Measurements from ENCODE around the gene CCDC27. TPM values are rescaled to one million over a fixed set of nuclear protein-coding genes. Genes with fewer than 3 reads are reported as not detected.

The CCDC27 gene
- total RNA-seq, 1 donor from 2014 or later: not detected

- H2AFZ ChIP-seq (ENCODE audit: low read depth, low read length): no peak overlapping the region
- no peaks in the 10 kb centered on the region for H3K9me3 Mint-ChIP-seq (ENCODE audit: unreplicated experiment)
- no peaks in the 10 kb centered on the region for H3K9me3 ChIP-seq (ENCODE audit: insufficient read depth, low read depth, low read length)
- no peak overlapping the region for H3K27ac ChIP-seq (ENCODE audit: low read depth, low read length)
- no peaks in the 10 kb centered on the region for H3K4me1 Mint-ChIP-seq (ENCODE audit: low read depth, unreplicated experiment)
- DNase-seq (ENCODE audit: low read depth) (no peak), FAIRE-seq (no peak)
- no peaks in the 10 kb centered on the region for H3K79me2 ChIP-seq (ENCODE audit: insufficient read depth, low read length)
- peaks cover 8% of the 10 kb centered on the region for H4K20me1 ChIP-seq (ENCODE audit: insufficient read depth, low read length)
- TF ChIP-seq EZH2 (IDR thresholded peaks at IDR 0.05; ENCODE audit: insufficient read depth, low read length) (no peak), CTCF (IDR thresholded peaks at IDR 0.05; ENCODE audit: insufficient read depth, low read depth, low read length) (no peak)
- peaks cover 3% of the 10 kb centered on the region for H3K36me3 ChIP-seq (ENCODE audit: insufficient read depth, low read length)
- peaks cover 6% of the 10 kb centered on the region for H3K27me3 ChIP-seq (ENCODE audit: insufficient read depth, low read length)
- H3K9ac ChIP-seq (ENCODE audit: low read length): no peak overlapping the region
- H3K27me3 Mint-ChIP-seq (ENCODE audit: low read depth, unreplicated experiment): peaks cover 2% of the 10 kb centered on the region
- H3K4me3 Mint-ChIP-seq (ENCODE audit: unreplicated experiment): no peak overlapping the region
- no peak overlapping the region for H3K4me3 ChIP-seq (ENCODE audit: insufficient read depth, low read depth, low read length)
- H3K36me3 Mint-ChIP-seq (ENCODE audit: low read depth, unreplicated experiment): peaks cover 4% of the 10 kb centered on the region
- H3K4me2 ChIP-seq (ENCODE audit: low read length): no peak overlapping the region
- H3K4me1 ChIP-seq (ENCODE audit: insufficient read depth, low read length): no peaks in the 10 kb centered on the region
- no peak overlapping the region for H3K27ac Mint-ChIP-seq (ENCODE audit: unreplicated experiment)
Observed at GRCh38 chr1:3734602-3735001, 17.6 kb upstream of the CCDC27 start.

- TF ChIP-seq CTCF (IDR thresholded peaks at IDR 0.05; ENCODE audit: insufficient read depth, low read depth, low read length) (no peak), EZH2 (IDR thresholded peaks at IDR 0.05; ENCODE audit: insufficient read depth, low read length) (no peak)
- peaks cover 14% of the 10 kb centered on the region for H4K20me1 ChIP-seq (ENCODE audit: insufficient read depth, low read length)
- no peaks in the 10 kb centered on the region for H3K9me3 Mint-ChIP-seq (ENCODE audit: unreplicated experiment)
- DNase-seq (ENCODE audit: low read depth) (no peak), FAIRE-seq (no peak)
- H3K9ac ChIP-seq (ENCODE audit: low read length): no peak overlapping the region
- H3K36me3 Mint-ChIP-seq (ENCODE audit: low read depth, unreplicated experiment): peaks cover 4% of the 10 kb centered on the region
- H2AFZ ChIP-seq (ENCODE audit: low read depth, low read length): no peak overlapping the region
- no peaks in the 10 kb centered on the region for H3K4me1 Mint-ChIP-seq (ENCODE audit: low read depth, unreplicated experiment)
- no peaks in the 10 kb centered on the region for H3K79me2 ChIP-seq (ENCODE audit: insufficient read depth, low read length)
- peaks cover 2% of the 10 kb centered on the region for H3K27me3 Mint-ChIP-seq (ENCODE audit: low read depth, unreplicated experiment)
- H3K36me3 ChIP-seq (ENCODE audit: insufficient read depth, low read length): peaks cover 7% of the 10 kb centered on the region
- no peak overlapping the region for H3K4me3 Mint-ChIP-seq (ENCODE audit: unreplicated experiment)
- H3K4me3 ChIP-seq (ENCODE audit: insufficient read depth, low read depth, low read length): no peak overlapping the region
- H3K4me1 ChIP-seq (ENCODE audit: insufficient read depth, low read length): no peaks in the 10 kb centered on the region
- no peaks in the 10 kb centered on the region for H3K9me3 ChIP-seq (ENCODE audit: insufficient read depth, low read depth, low read length)
- no peak overlapping the region for H3K27ac ChIP-seq (ENCODE audit: low read depth, low read length)
- no peak overlapping the region for H3K4me2 ChIP-seq (ENCODE audit: low read length)
- H3K27ac Mint-ChIP-seq (ENCODE audit: unreplicated experiment): no peak overlapping the region
- peaks cover 6% of the 10 kb centered on the region for H3K27me3 ChIP-seq (ENCODE audit: insufficient read depth, low read length)
Observed at GRCh38 chr1:3735027-3735681, 17.1 kb upstream of the CCDC27 start.

GRCh38 chr1:3735688-3736087 is 16.6 kb upstream of the CCDC27 start:
- H3K36me3 Mint-ChIP-seq (ENCODE audit: low read depth, unreplicated experiment): peaks cover 4% of the 10 kb centered on the region
- H3K27ac ChIP-seq (ENCODE audit: low read depth, low read length): no peak overlapping the region
- no peak overlapping the region for H3K9ac ChIP-seq (ENCODE audit: low read length)

More at GRCh38 chr1:3735688-3736087, 16.6 kb upstream of the CCDC27 start:
- Mint-ChIP-seq H3K9me3 (ENCODE audit: unreplicated experiment) (no peaks in the 10 kb centered on the region), H3K27me3 (ENCODE audit: low read depth, unreplicated experiment) (peaks cover 2% of the 10 kb centered on the region), H3K4me1 (ENCODE audit: low read depth, unreplicated experiment) (no peaks in the 10 kb centered on the region), H3K27ac (ENCODE audit: unreplicated experiment) (no peak overlapping the region), H3K4me3 (ENCODE audit: unreplicated experiment) (no peak overlapping the region)
- H3K36me3 ChIP-seq (ENCODE audit: insufficient read depth, low read length): peaks cover 7% of the 10 kb centered on the region
- H3K79me2 ChIP-seq (ENCODE audit: insufficient read depth, low read length): no peaks in the 10 kb centered on the region
- no peak overlapping the region for H3K4me3 ChIP-seq (ENCODE audit: insufficient read depth, low read depth, low read length)
- peaks cover 6% of the 10 kb centered on the region for H3K27me3 ChIP-seq (ENCODE audit: insufficient read depth, low read length)
- FAIRE-seq (no peak), DNase-seq (ENCODE audit: low read depth) (no peak)
- no peaks in the 10 kb centered on the region for H3K4me1 ChIP-seq (ENCODE audit: insufficient read depth, low read length)
- H3K9me3 ChIP-seq (ENCODE audit: insufficient read depth, low read depth, low read length): no peaks in the 10 kb centered on the region
- peaks cover 15% of the 10 kb centered on the region for H4K20me1 ChIP-seq (ENCODE audit: insufficient read depth, low read length)
- H2AFZ ChIP-seq (ENCODE audit: low read depth, low read length): no peak overlapping the region
- H3K4me2 ChIP-seq (ENCODE audit: low read length): no peak overlapping the region
- TF ChIP-seq EZH2 (IDR thresholded peaks at IDR 0.05; ENCODE audit: insufficient read depth, low read length) (no peak), CTCF (IDR thresholded peaks at IDR 0.05; ENCODE audit: insufficient read depth, low read depth, low read length) (no peak)
